Measurements from ENCODE around the gene ACP7.

ACP7 gene

DNA sequence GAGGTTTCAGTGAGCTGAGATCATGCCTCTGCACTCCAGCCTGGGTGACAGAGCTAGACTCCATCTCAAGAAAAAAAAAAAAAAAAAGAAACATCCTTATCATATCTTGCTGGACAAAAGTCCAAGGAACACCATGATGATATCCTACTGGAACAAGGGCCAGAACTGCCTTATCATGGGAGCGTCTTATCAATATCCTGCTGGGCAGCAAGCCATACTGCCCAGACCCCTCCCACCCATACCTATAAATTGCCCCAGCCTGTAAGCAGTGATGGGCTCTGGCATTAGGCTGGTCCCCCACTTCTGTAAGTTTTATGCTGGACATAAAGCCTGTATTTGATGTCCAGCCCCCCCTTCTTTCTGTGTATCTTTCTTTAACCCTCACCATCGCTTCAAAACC is 37.1 kb upstream of the ACP7 start:
- TF ChIP-seq, protein P1, sequence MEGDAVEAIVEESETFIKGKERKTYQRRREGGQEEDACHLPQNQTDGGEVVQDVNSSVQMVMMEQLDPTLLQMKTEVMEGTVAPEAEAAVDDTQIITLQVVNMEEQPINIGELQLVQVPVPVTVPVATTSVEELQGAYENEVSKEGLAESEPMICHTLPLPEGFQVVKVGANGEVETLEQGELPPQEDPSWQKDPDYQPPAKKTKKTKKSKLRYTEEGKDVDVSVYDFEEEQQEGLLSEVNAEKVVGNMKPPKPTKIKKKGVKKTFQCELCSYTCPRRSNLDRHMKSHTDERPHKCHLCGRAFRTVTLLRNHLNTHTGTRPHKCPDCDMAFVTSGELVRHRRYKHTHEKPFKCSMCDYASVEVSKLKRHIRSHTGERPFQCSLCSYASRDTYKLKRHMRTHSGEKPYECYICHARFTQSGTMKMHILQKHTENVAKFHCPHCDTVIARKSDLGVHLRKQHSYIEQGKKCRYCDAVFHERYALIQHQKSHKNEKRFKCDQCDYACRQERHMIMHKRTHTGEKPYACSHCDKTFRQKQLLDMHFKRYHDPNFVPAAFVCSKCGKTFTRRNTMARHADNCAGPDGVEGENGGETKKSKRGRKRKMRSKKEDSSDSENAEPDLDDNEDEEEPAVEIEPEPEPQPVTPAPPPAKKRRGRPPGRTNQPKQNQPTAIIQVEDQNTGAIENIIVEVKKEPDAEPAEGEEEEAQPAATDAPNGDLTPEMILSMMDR (IDR thresholded peaks at IDR 0.05; ENCODE audit: borderline replicate concordance, insufficient read depth, low read depth, low read length): no peak
- no peak overlapping the region for H3K4me3 ChIP-seq (ENCODE audit: low read depth, low read length)

DNA sequence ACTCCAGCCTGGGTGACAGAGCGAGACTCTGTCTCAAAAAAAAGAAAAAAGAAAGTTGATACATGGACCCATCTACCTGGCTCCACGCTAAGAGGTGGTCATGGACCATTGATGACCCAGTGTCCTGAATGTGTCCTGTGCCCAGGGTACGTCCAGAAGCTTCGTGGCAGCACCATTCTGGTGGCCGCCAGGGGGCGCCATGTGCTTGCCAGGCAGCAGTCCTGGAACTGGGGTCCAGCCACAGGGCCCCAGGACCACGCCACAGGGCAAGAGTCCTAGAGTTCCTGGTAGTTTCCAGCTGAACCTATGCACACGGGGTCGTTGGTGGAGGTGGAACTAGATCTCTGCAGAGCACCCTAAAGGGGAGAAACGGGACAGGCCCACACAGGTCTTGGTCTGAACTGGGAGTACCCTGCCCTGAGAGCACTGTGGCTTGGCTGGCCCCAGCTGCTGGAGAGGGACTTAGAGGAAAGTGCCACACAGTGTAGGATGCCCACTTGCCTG is 31.9 kb upstream of the ACP7 start:
- H3K4me3 ChIP-seq (ENCODE audit: low read depth, low read length): no peak overlapping the region

DNA sequence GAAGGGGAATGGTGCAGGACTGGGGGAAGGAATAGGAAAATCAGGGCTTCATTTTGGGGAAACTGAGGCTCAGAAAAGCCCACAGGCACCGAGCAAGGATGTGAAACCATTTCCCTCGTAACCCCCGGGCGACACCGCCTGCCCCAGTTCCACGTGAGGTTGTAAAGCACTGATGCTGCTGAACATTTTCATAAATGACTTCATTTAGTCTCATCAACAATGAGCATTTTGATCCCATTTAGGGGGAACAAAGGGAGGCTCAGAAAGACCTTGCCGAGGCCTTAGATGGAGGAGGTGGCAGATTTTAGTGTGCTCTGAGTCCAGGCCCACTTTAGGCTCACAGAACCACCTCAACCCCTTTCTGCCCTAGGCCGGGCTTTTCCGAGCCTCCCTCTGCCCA is 31.3 kb upstream of the ACP7 start:
- no peak overlapping the region for H3K4me3 ChIP-seq (ENCODE audit: low read depth, low read length)
- TF ChIP-seq, protein P1 (IDR thresholded peaks at IDR 0.05; ENCODE audit: borderline replicate concordance, insufficient read depth, low read depth, low read length): no peak

More for the DNA sequence above, 31.9 kb upstream of the ACP7 start:
- TF ChIP-seq, protein P1 (IDR thresholded peaks at IDR 0.05; ENCODE audit: borderline replicate concordance, insufficient read depth, low read depth, low read length): peak; percentile 87

DNA sequence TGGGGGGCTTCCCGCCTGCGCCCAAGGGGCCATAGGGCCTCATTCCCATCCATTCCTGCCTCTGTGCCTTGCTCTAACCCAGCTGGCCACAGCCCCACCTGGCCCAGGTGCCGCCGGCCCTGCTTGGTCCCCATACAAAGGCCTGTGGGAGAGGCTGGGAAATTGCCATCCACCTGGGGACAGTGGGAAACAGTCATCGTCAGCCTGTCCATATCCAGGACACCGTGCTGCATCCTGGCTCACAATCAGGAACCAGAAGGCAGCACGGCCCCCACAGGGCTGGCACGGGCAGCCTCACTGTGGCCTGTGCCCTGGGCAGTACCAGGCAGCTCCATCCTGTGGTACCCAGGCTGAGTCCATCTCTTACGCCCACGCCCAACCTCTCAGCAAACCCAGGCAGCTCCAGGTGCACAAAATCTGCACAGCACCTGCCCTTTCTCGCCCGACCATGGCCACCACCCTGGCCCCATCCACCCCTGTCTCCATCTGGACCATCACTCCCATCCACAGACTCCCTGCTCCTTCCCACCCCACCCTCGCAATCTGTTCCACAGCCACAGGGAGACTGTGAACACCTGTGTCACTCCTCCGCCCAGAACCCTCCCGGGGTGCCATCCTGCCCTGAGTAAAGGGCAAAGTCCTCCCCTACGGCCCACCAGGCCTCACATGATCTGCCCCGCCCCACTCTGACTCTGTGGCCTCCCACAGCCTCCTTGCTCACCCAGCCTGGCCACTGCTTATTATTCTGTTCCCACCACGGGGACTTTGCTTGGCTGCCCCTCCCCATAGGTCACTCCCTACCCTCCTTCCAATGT is 30.7 kb upstream of the ACP7 start:
- TF ChIP-seq, protein P1 (IDR thresholded peaks at IDR 0.05; ENCODE audit: borderline replicate concordance, insufficient read depth, low read depth, low read length): no peak
- no peak overlapping the region for H3K4me3 ChIP-seq (ENCODE audit: low read depth, low read length)

DNA sequence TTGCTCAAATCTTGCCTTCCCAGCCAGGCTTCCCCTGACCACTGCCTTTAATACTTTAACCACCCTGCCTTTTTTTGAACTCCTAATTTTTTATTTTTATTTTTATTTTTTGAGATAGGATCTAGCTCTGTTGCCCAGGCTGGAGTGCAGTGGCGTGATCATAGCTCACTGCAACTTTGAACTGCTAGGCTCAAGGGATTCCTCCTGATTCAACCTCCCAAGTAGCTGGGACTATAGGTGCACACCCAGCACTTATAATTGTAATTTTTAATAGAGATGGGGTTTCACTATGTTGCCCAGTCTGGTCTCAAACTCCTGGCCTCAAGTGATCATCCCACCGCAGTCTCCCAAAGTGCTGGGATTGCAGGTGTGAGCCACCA is 30.1 kb upstream of the ACP7 start:
- H3K4me3 ChIP-seq (ENCODE audit: low read depth, low read length): no peak overlapping the region
- TF ChIP-seq, protein P1 (IDR thresholded peaks at IDR 0.05; ENCODE audit: borderline replicate concordance, insufficient read depth, low read depth, low read length): no peak

DNA sequence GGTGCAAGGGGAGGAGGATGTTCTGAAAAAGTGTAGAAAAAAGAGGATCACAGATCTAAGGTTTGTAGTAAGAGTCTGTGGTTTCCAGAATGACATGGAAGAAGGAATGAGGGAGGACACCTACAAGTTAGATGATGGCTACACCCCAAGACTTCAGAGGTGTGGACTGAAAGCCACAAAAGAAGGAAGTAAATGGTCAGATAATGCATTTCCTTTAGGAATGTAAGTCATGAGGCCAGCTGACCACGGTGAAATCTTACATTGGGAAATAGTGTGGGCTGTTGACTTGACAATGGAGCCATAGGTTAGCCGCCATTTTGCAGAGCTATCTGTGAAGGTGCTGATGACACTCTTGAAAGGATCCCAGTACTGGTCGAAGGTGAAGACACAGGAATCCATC is 26.6 kb upstream of the ACP7 start:
- TF ChIP-seq, protein P1 (IDR thresholded peaks at IDR 0.05; ENCODE audit: borderline replicate concordance, insufficient read depth, low read depth, low read length): no peak
- no peak overlapping the region for H3K4me3 ChIP-seq (ENCODE audit: low read depth, low read length)

DNA sequence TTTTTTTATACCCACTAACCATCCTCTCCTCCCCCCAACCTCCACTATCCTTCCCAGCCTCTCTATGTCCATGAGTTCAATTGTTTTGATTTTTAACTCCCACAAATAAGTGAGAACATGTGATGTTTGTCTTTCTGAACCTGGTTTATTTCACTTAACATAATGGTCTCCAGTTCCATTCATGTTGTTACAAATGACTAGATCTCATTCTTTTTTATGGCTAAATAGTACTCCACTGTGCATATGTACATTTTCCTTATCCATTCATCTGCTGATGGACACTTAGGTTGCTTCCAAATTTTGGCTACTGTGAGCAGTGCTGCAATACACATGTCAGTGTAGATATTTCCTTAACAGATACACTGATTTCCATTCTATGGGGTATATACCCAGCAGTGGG is 24.9 kb upstream of the ACP7 start:
- TF ChIP-seq, protein P1 (IDR thresholded peaks at IDR 0.05; ENCODE audit: borderline replicate concordance, insufficient read depth, low read depth, low read length): no peak

More for the DNA sequence above, 24.9 kb upstream of the ACP7 start:
- H3K4me3 ChIP-seq (ENCODE audit: low read depth, low read length): no peak overlapping the region
